ENCODE data around the gene DNAJB9.
"Not testable (repeated sequence)": the region's sequence is repeated elsewhere in the genome, so short reads cannot be mapped to it uniquely, and the experiment has no call there.

The DNAJB9 gene

GRCh38 chr7:108569381-108570145 is at the start of gene DNAJB9, which contains the start of gene THAP5:
DNAJB9 (plus strand) TSS chr7:108569874; CDS start chr7:108571727, 1,853 bp downstream.
THAP5 (minus strand) TSS chr7:108569706; CDS start chr7:108569569, 137 bp downstream.
- peak; percentile 98 for DNase-seq

GRCh38 chr7:108522780-108523179 is 46.9 kb upstream of the DNAJB9 start:
- DNase-seq, result no peak

- DNase-seq, result no peak
These were observed 44.2 kb upstream of the DNAJB9 start for GRCh38 chr7:108525327-108525984.

- DNase-seq, result peak; percentile 100
These were observed 43.5 kb upstream of the DNAJB9 start, which contains the start of gene PNPLA8 for GRCh38 chr7:108525985-108526767. PNPLA8 (minus strand) TSS chr7:108526135; CDS start chr7:108515491, 10,644 bp downstream.

- DNase-seq, result no peak
These were observed 43.0 kb upstream of the DNAJB9 start for GRCh38 chr7:108526768-108527017.

GRCh38 chr7:108528183-108528712 is 41.4 kb upstream of the DNAJB9 start:
- no peak for DNase-seq

GRCh38 chr7:108529341-108529740 is 40.3 kb upstream of the DNAJB9 start:
- no peak for DNase-seq

- no peak for DNase-seq
These were observed 36.0 kb upstream of the DNAJB9 start for GRCh38 chr7:108533712-108534111.

GRCh38 chr7:108535257-108535656 is 34.4 kb upstream of the DNAJB9 start:
- no peak for DNase-seq

GRCh38 chr7:108535744-108536143 is 33.9 kb upstream of the DNAJB9 start:
- no peak for DNase-seq

- DNase-seq, result no peak
These were observed 32.4 kb upstream of the DNAJB9 start for GRCh38 chr7:108537229-108537628.

GRCh38 chr7:108538236-108538635 is 31.4 kb upstream of the DNAJB9 start:
- DNase-seq, result not testable (repeated sequence)

- not testable (repeated sequence) for DNase-seq
These were observed 31.0 kb upstream of the DNAJB9 start for GRCh38 chr7:108538685-108539084.

- no peak for DNase-seq
These were observed 28.2 kb upstream of the DNAJB9 start for GRCh38 chr7:108541478-108541877.

GRCh38 chr7:108548141-108548896 is 21.4 kb upstream of the DNAJB9 start:
- DNase-seq, result not testable (repeated sequence)

GRCh38 chr7:108556665-108557064 is 13.0 kb upstream of the DNAJB9 start:
- not testable (repeated sequence) for DNase-seq

GRCh38 chr7:108557191-108557590 is 12.5 kb upstream of the DNAJB9 start:
- DNase-seq, result no peak

GRCh38 chr7:108557617-108558016 is 12.1 kb upstream of the DNAJB9 start:
- DNase-seq, result no peak

- no peak for DNase-seq
These were observed 10.4 kb upstream of the DNAJB9 start for GRCh38 chr7:108559253-108559652.

GRCh38 chr7:108561047-108561619 is 8.5 kb upstream of the DNAJB9 start:
- no peak for DNase-seq

GRCh38 chr7:108565987-108566386 is 3.7 kb upstream of the DNAJB9 start:
- no peak for DNase-seq

- peak; percentile 25 for DNase-seq
These were observed 783 bp upstream of the DNAJB9 start for GRCh38 chr7:108568801-108569380.

Data from activated T-cell treated with anti-CD3 and anti-CD28 coated beads for 4 hours (primary cell).